Esophagus squamous epithelium (tissue), 4 donors: ENCODE results near the gene PXDC1.

Source experiments
- CTCF ChIP-seq, 6 experiments: fragments of 450-650 bp in 4 of 6; fragments of 200-600 bp in 2 of 6; sonication (generic) in 2 of 6; IDR thresholded peaks; one replicate each; pipeline ENCODE4 v1.5.1; 2016 to 2019; ENCODE audit warnings: antibody characterized with exemption in 6 of 6, mild to moderate bottlenecking in 4 of 6, moderate library complexity in 4 of 6
- POLR2A ChIP-seq, 4 donors: fragments of 450-650 bp; IDR thresholded peaks; one replicate each; pipeline ENCODE4 v1.6.1; 2017; ENCODE audit warnings: antibody characterized with exemption in 4 of 4, mild to moderate bottlenecking in 4 of 4, moderate library complexity in 3 of 4

GRCh38 chr6:3758842-3759144, 7.3 kb upstream of the PXDC1 start:
- TF ChIP-seq CTCF (IDR thresholded peaks at IDR 0.05), result no peak
- TF ChIP-seq POLR2A (IDR thresholded peaks at IDR 0.05), result no peak
